Breast epithelium (tissue), 3 donors: Measurements from ENCODE around the gene PPP2R5B.

Source experiments
- POLR2A ChIP-seq: fragments of 450-650 bp; IDR thresholded peaks from one replicate; pipeline ENCODE4 v1.6.1; 2016; ENCODE audit warnings: antibody characterized with exemption, mild to moderate bottlenecking, moderate library complexity
- POLR2AphosphoS5 ChIP-seq, 3 donors: sonication (generic); formaldehyde crosslinking; IDR thresholded peaks; one replicate each; pipeline ENCODE4 v1.6.1; 2017; ENCODE audit warnings: antibody characterized with exemption in 3 of 3
- TF ChIP-seq, protein P1 (sequence below), 3 donors: fragments of 450-650 bp; IDR thresholded peaks; one replicate each; pipeline ENCODE4 v1.5.1; 2016 to 2017; ENCODE audit warnings: antibody characterized with exemption in 3 of 3, mild to moderate bottlenecking in 3 of 3, moderate library complexity in 3 of 3

- TF ChIP-seq, protein P1, sequence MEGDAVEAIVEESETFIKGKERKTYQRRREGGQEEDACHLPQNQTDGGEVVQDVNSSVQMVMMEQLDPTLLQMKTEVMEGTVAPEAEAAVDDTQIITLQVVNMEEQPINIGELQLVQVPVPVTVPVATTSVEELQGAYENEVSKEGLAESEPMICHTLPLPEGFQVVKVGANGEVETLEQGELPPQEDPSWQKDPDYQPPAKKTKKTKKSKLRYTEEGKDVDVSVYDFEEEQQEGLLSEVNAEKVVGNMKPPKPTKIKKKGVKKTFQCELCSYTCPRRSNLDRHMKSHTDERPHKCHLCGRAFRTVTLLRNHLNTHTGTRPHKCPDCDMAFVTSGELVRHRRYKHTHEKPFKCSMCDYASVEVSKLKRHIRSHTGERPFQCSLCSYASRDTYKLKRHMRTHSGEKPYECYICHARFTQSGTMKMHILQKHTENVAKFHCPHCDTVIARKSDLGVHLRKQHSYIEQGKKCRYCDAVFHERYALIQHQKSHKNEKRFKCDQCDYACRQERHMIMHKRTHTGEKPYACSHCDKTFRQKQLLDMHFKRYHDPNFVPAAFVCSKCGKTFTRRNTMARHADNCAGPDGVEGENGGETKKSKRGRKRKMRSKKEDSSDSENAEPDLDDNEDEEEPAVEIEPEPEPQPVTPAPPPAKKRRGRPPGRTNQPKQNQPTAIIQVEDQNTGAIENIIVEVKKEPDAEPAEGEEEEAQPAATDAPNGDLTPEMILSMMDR (IDR thresholded peaks at IDR 0.05) = no peak
- no peak for TF ChIP-seq POLR2A
- TF ChIP-seq POLR2AphosphoS5 (IDR thresholded peaks at IDR 0.05) = no peak
Observed at GRCh38 chr11:64897381-64898075, 27.0 kb upstream of the PPP2R5B start.
